Muscle of arm (tissue), 12 donors: ENCODE data around the gene GJA9. TPM values are rescaled to one million over a fixed set of nuclear protein-coding genes. Genes with fewer than 3 reads are reported as not detected.

Experiments
- DNase-seq: peaks from one replicate; pipeline ENCODE4 v3.0.0-alpha.2; 2013
- polyA plus RNA-seq, 12 donors: library from polyadenylated mRNA; unstranded; fragments of 120-200 nt; gene quantifications; one replicate each; pipeline ENCODE4 v1.2.1, GENCODE V29; 2013; ENCODE audit not compliant: insufficient read length in 12 of 12

The GJA9 gene
- polyA plus RNA-seq, 12 donors, result 0.12 to 0.50 (median 0.18) TPM; not detected in 4

- DNase-seq, result no peak
Observed at GRCh38 chr1:38831731-38832369, 49.5 kb downstream of the GJA9 start.

GRCh38 chr1:38829368-38829767 is 52.0 kb downstream of the GJA9 start:
- no peak for DNase-seq

GRCh38 chr1:38827318-38827717 is 54.1 kb downstream of the GJA9 start:
- no peak for DNase-seq

GRCh38 chr1:38826886-38827285 is 54.5 kb downstream of the GJA9 start:
- DNase-seq, result no peak

- DNase-seq, result no peak
Observed at GRCh38 chr1:38826262-38826661, 55.1 kb downstream of the GJA9 start.

Other genes with a start within 250 kb of the GJA9 start
- 10 to 100 TPM in 11 of 12 donors, not detected in 1; 19.1 to 29.1 (median 21.8) TPM for gene RRAGC, start 21.8 kb downstream of the GJA9 start, polyA plus RNA-seq
- 10 to 100 TPM in 11 of 12 donors, not detected in 1; 14.4 to 34.7 (median 24.0) TPM for gene MYCBP, start 8.2 kb downstream of the GJA9 start, polyA plus RNA-seq
- gene RHBDL2, start 60.2 kb upstream of the GJA9 start, polyA plus RNA-seq, result 1 to 10 TPM in 4 of 12 donors, under 1 TPM in 6, not detected in 2; 0.48 to 3.8 (median 0.66) TPM
- 10 to 100 TPM in 11 of 12 donors, not detected in 1; 29.1 to 59.5 (median 43.2) TPM for gene AKIRIN1, start 109.7 kb upstream of the GJA9 start, polyA plus RNA-seq
- 100 to 1,000 TPM in 11 of 12 donors, not detected in 1; 179 to 323 (median 264) TPM for gene NDUFS5, start 144.8 kb upstream of the GJA9 start, polyA plus RNA-seq